GM19099 (cell line): ENCODE results near the gene TCFL5.

Experiments used
- POLR2A ChIP-seq: IDR thresholded peaks from 3 replicates; pipeline ENCODE4 v1.6.1; 2011; ENCODE audit warnings: low read depth; ENCODE audit not compliant: insufficient read length; ENCODE audit errors: extremely low read depth

The TCFL5 gene

GRCh38 chr20:62855120-62855519, 6.5 kb downstream of the TCFL5 start:
- TF ChIP-seq POLR2A, result no peak

GRCh38 chr20:62854121-62854520, 7.5 kb downstream of the TCFL5 start:
- no peak for TF ChIP-seq POLR2A

GRCh38 chr20:62852841-62853240, 8.8 kb downstream of the TCFL5 start:
- no peak for TF ChIP-seq POLR2A

GRCh38 chr20:62852196-62852595, 9.4 kb downstream of the TCFL5 start:
- TF ChIP-seq POLR2A, result no peak

GRCh38 chr20:62850333-62850974, 11.2 kb downstream of the TCFL5 start:
- no peak for TF ChIP-seq POLR2A

- TF ChIP-seq POLR2A, result no peak
Observed at GRCh38 chr20:62849431-62849830, 12.2 kb downstream of the TCFL5 start.

- TF ChIP-seq POLR2A, result no peak
Observed at GRCh38 chr20:62846166-62846890, 15.3 kb downstream of the TCFL5 start.

- no peak for TF ChIP-seq POLR2A
Observed at GRCh38 chr20:62845416-62846160, 16.0 kb downstream of the TCFL5 start.

GRCh38 chr20:62844182-62844581, 17.4 kb downstream of the TCFL5 start:
- TF ChIP-seq POLR2A, result no peak

GRCh38 chr20:62843656-62844055, 18.0 kb downstream of the TCFL5 start:
- no peak for TF ChIP-seq POLR2A

- TF ChIP-seq POLR2A, result no peak
Observed at GRCh38 chr20:62841705-62842212, 19.9 kb downstream of the TCFL5 start.

GRCh38 chr20:62840244-62841197, 21.1 kb downstream of the TCFL5 start:
- TF ChIP-seq POLR2A, result no peak

GRCh38 chr20:62839816-62840215, 21.8 kb downstream of the TCFL5 start:
- no peak for TF ChIP-seq POLR2A

- TF ChIP-seq POLR2A, result no peak
Observed at GRCh38 chr20:62839261-62839660, 22.4 kb downstream of the TCFL5 start.
